H1 (cell line): Measurements from ENCODE around the gene NR0B2. TPM values are rescaled to one million over a fixed set of nuclear protein-coding genes. Genes with fewer than 3 reads are reported as not detected.

ENCODE experiments used
- CEBPB ChIP-seq: IDR thresholded peaks from 2 replicates; pipeline ENCODE4 v1.6.1; 2012; ENCODE audit warnings: low read depth, low read length
- polyA plus RNA-seq, 7 experiments: library from polyadenylated mRNA; depleted of rRNA in 3 of 7; stranded (reverse) in 5 of 7; unstranded in 2 of 7; fragments of >200 nt in 5 of 7; fragments of 200-250 nt in 2 of 7; gene quantifications; 1 replicate in 5 of 7; 2 replicates in 1 of 7; 4 replicates in 1 of 7; pipeline versions ENCODE4 v1.2.1 to v1.2.3, GENCODE V29; 2011 to 2013; ENCODE audit warnings: missing spikeins in 2 of 7, mixed read lengths in 2 of 7
- total RNA-seq: library from RNA; stranded (reverse); fragmentation: NEBNext Ultra II Directional; extraction: Animal tissue kit (Norgen Biotek cat#: 25700); gene quantifications from 2 replicates; pipeline ENCODE4 v1.2.1, GENCODE V29; 2021

Gene NR0B2
- total and polyA plus RNA-seq, 2 of the 8 experiments (the other 6 are each of a cell fraction or from before 2014, with no cell fraction given) = not detected

DNA sequence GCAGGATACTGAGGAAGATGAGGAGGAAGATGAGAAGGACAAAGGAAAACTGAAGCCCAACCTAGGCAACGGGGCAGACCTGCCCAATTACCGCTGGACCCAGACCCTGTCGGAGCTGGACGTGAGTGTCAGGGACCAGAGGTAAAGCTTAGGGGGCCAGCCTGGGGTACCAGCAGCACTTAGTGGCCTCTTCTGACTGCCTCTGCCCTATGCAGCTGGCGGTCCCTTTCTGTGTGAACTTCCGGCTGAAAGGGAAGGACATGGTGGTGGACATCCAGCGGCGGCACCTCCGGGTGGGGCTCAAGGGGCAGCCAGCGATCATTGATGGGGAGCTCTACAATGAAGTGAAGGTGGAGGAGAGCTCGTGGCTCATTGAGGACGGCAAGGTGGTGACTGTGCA lies 28.9 kb upstream of the NR0B2 start (continued):
- no peak for TF ChIP-seq CEBPB
